ENCODE data around the gene CDH6. TPM values are rescaled to one million over a fixed set of nuclear protein-coding genes. Genes with fewer than 3 reads are reported as not detected.

Gene CDH6
- total and polyA plus RNA-seq, 2 of the 13 experiments (the other 11 are each of a cell fraction or from before 2014, with no cell fraction given): not detected

DNA sequence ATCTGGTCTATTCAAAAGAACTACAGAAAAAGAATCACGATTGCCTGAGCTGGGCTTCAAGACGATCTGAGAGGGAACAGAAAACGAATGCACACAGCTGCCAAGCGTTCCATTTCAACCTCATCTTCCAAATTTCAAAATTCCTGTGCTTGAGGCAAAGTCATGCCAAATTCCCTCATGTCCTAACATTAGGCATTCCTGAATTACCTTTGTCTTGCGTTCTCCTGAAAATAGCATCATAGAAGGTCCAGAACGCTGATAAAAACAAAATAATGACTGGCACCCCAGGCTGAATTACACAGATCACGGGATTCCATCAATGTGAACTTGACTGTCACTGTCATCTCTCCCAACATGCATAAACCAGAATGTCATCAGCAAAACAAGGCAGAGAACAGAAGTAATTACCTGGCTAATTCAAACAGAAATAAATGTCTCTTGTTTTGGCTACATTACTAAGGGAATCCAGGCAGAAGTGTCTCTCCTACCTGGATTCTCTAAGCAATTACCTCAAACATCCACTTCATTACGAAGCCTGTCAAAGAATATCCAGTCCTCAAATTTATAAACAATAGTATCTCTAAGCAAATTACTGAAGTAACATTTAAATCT lies 12.0 kb upstream of the CDH6 start (continued):
- TF ChIP-seq, protein P1, sequence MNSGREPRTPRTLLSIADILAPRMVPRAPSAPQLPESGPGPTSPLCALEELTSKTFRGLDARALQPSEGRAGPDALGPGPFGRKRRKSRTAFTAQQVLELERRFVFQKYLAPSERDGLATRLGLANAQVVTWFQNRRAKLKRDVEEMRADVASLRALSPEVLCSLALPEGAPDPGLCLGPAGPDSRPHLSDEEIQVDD (CRISPR knock-in tag; IDR thresholded peaks at IDR 0.05; ENCODE audit: borderline replicate concordance): no peak
- TF ChIP-seq AHDC1 (CRISPR knock-in tag; IDR thresholded peaks at IDR 0.05; ENCODE audit: borderline replicate concordance): no peak

- H3K36me3 ChIP-seq (replicated peaks in 1 of 2; ENCODE audit: control insufficient read depth in 1 of 2, insufficient read depth in 2 of 2, low read length in 2 of 2): no peaks in the 10 kb centered on the region
- FAIRE-seq (no peak), DNase-seq (ENCODE audit: low spot score) (no peak), ATAC-seq (no peak)
- CTCF ChIA-PET (ENCODE audit: low intra/inter-chr PET ratio, low total read pairs): no interaction called here
- POLR2A ChIA-PET: no interaction called here
- no peaks in the 10 kb centered on the region for H3K79me2 ChIP-seq (ENCODE audit: insufficient read depth, low read length)
- no peak overlapping the region for H3K9ac ChIP-seq (ENCODE audit: insufficient read depth, low read depth, low read length)
- no peak overlapping the region for H2AFZ ChIP-seq (ENCODE audit: low read length)
- intact Hi-C loops (cut with micrococcal nuclease; ENCODE audit: unreplicated experiment) (no loop called here), in situ Hi-C loops (cut with HindIII; ENCODE audit: extremely low pct_ligation_motif_present, low pct_unique_long_range_greater_than_20kb) (no loop called here)
- H3K27me3 ChIP-seq (ENCODE audit: control insufficient read depth in 1 of 2, insufficient read depth in 2 of 2, low read length in 2 of 2): no peaks in the 10 kb centered on the region
- H3K4me3 ChIP-seq (replicated peaks in 1 of 3; ENCODE audit: insufficient read depth in 1 of 3, low read depth in 2 of 3, low read length in 3 of 3): no peak overlapping the region
- no peaks in the 10 kb centered on the region for H3K9me3 ChIP-seq (ENCODE audit: low read length)
- H4K20me1 ChIP-seq (ENCODE audit: insufficient read depth, low read length): no peaks in the 10 kb centered on the region
- no peak overlapping the region for H3K27ac ChIP-seq (ENCODE audit: extremely low read length, insufficient read depth, low read length)
- H3K4me1 ChIP-seq (ENCODE audit: insufficient read depth, low read length): no peaks in the 10 kb centered on the region
- no TSS peak for BruUV-seq (replicated peaks)
- 28% methylated on average over 6 of the region's 6 CpGs for WGBS (ENCODE audit: low lambda C conversion rate)
- no peak overlapping the region for H3K4me2 ChIP-seq (ENCODE audit: low read depth, low read length)
- no peak for TF ChIP-seq ZNF672 (CRISPR knock-in tag; IDR thresholded peaks at IDR 0.05)
- no peak for TF ChIP-seq NFIC (IDR thresholded peaks at IDR 0.05; ENCODE audit: low read length)
- no peak for TF ChIP-seq FOSL2 (CRISPR knock-in tag; IDR thresholded peaks at IDR 0.05)
- TF ChIP-seq HIC2 (CRISPR knock-in tag; IDR thresholded peaks at IDR 0.05; ENCODE audit: low read depth): no peak
- TF ChIP-seq SUZ12 (IDR thresholded peaks at IDR 0.05; ENCODE audit: low read depth, low read length): no peak
- TF ChIP-seq, protein P2, sequence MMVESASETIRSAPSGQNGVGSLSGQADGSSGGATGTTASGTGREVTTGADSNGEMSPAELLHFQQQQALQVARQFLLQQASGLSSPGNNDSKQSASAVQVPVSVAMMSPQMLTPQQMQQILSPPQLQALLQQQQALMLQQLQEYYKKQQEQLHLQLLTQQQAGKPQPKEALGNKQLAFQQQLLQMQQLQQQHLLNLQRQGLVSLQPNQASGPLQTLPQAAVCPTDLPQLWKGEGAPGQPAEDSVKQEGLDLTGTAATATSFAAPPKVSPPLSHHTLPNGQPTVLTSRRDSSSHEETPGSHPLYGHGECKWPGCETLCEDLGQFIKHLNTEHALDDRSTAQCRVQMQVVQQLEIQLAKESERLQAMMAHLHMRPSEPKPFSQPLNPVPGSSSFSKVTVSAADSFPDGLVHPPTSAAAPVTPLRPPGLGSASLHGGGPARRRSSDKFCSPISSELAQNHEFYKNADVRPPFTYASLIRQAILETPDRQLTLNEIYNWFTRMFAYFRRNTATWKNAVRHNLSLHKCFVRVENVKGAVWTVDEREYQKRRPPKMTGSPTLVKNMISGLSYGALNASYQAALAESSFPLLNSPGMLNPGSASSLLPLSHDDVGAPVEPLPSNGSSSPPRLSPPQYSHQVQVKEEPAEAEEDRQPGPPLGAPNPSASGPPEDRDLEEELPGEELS (CRISPR knock-in tag; IDR thresholded peaks at IDR 0.05): no peak
- no peak for TF ChIP-seq ZNF703 (CRISPR knock-in tag; IDR thresholded peaks at IDR 0.05; ENCODE audit: borderline replicate concordance)
- TF ChIP-seq TEAD3 (CRISPR knock-in tag; optimal IDR thresholded peaks at IDR 0.05; ENCODE audit: borderline replicate concordance): no peak
- no peak for TF ChIP-seq RORA (CRISPR knock-in tag; IDR thresholded peaks at IDR 0.05)
- TF ChIP-seq POLR2AphosphoS2 (IDR thresholded peaks at IDR 0.05; ENCODE audit: low read depth, low read length): no peak
These were observed 11.3 kb upstream of the CDH6 start for GRCh38 chr5:31182136-31182535.
